GM19351 (cell line): ENCODE results near the gene FUNDC2.
A peak's percentile ranks its signal among the peaks of the same experiment; 100 is the strongest.

Experiments used
- ATAC-seq: cut with Tn5 transposase; IDR thresholded peaks from one replicate; pipeline ENCODE4 v1.9.1; 2021; ENCODE audit warnings: mild to moderate bottlenecking, moderate library complexity; ENCODE audit not compliant: unreplicated experiment

Gene FUNDC2

DNA sequence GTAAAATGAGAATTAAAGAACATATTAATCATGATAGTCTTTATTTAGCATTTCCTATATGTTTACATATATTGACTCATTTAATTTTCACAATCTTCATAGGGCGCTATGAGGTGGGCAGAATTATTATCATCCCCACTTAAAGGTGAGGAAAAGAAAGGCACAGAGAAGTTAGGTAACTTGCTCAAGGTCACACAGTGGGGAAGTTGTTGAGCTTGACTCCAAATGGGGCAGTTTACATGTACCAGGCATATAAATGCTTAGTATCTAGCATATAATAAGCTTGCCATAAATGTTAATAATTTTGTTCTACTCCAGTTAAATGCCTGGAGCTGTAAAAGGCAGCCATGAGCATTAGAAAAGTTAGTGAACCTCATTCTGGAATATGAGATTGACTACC lies 42.8 kb downstream of the FUNDC2 start:
- no peak for ATAC-seq

DNA sequence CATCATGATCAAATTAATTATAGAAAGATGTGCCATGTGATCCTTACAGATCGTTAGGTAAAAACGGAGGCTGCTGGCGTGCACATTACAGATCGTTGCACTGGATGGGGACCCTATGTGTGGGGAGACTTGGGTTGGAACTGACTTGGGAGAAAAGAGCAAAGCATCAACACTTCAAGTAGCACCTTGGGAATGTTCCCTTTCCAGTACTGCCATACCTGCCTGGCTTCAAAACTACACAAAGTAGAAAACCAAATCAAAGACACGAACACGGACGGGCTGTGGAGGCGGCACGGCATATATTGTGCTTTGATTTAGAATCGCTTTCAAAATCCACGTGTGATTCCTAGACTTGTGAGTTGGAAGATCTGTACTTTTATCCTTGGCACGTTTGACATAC lies 43.4 kb downstream of the FUNDC2 start:
- ATAC-seq, result no peak

DNA sequence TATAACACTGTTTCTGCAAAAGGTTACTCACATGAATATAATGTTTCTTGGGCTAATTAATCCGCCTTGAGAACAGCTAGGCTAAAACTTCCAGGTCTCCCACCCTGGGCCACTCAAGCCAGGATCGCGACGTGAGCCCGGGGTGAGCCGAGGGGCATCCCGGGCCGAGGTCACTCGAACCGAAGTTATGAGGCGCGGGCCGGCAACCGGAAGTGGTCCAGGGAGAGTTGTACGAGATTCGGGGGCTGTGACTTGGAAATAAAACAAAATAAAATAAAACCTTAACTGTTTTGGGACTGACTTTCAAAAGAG lies 44.0 kb downstream of the FUNDC2 start:
- peak; percentile 26 for ATAC-seq

DNA sequence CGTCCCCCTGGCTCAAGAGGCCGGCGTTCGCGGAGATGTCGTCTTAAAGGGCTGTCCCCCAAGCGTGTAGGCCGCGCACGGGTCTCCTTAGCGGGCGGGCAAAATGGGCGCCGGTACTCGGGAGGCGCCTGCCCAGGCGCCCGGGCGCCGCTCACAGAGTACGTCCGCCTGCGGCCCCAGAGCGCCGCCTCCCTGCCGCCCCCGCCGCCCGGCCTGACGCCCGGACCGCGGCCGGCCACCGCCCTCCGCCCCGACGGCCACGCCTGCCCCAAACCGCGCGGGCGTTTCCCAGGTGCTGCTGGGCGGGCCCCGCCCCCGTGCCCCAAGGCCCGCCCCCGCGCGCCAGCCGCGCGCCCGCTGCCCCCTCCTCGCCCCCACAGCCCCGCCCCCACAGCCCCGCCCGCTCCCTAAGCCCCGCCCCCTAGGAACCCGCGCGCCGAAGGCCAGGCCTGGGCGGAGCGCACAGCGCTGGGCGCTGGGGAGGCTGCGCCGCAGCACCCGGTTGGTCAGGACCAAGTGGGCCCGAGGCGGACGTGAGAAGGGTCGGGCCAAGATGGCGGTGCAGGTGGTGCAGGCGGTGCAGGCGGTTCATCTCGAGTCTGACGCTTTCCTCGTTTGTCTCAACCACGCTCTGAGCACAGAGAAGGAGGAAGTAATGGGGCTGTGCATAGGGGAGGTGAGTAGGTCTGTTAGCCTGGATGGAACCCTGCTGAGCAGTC lies 44.5 kb downstream of the FUNDC2 start, which contains the start of the genes BRCC3, CMC4 and MTCP1:
Gene BRCC3, plus strand, starts transcription at position 534 of the 719 bp plus-strand sequence. Its CDS starts 20 bp downstream, at position 554.
Gene CMC4, minus strand, starts transcription at position 162 of the 719 bp plus-strand sequence. CDS start 7,113 bp downstream, outside the sequence.
Gene MTCP1, minus strand, starts transcription at position 162 of the 719 bp plus-strand sequence. CDS start 5,126 bp downstream, outside the sequence.
- peak; percentile 83 for ATAC-seq

DNA sequence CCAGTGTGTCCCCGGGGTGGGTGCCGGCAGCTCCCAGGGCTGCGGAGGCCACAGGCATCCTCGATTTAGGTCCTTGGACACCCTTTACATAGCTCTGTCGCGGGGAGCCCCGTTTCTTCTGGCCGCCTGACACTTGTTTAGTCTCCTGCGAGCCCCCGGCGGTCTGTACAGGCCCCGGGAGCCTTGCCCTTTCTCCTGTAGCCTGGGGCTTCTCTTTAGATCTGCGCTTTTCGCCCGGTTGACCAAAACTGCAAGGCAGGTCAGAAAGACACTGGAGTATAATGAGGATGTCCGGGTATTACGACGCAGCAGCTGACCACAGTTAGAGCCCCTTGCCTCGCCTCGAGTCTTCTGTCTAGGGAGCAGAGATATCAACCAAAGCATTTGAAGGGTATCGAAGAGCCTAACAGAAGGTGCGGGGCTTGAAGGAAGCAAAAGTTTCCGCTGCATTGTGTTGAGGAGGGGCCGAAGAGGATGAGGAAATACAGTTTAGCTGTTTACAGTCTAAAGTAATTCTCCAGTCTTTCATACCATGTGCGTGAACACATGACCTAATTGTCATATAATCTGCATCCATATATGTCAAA lies 45.1 kb downstream of the FUNDC2 start:
- peak; percentile 14 for ATAC-seq

DNA sequence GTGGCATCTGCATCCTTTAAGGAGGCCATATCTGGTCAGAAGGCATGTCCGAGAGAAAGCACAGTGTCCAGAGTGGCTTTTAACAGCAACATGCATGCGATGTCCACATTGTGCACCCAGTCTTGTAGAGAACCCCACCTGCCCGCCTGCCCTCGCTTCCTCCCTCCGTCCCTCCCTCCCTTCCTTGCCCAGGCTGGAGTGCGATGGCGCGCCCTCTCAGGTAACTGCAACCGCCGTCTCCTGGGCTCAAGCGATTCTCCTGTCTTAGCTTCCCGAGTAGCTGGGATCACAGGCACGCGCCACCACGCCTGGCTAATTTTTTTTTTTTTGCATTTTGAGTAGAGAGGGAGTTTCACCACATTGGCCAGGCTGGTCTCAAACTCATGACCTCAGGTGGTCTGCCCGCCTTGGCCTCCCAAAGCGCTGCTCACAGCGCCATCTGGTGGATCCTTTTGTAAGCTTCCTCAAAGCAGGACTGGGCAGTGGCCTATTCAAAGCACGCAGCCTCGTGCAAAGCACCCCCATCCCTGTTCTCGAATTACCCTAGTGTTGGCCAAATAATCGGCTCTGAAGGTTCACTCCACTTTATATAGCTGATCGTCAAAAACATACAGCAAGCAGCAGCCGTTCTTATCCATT lies 59.7 kb downstream of the FUNDC2 start:
- no peak for ATAC-seq

DNA sequence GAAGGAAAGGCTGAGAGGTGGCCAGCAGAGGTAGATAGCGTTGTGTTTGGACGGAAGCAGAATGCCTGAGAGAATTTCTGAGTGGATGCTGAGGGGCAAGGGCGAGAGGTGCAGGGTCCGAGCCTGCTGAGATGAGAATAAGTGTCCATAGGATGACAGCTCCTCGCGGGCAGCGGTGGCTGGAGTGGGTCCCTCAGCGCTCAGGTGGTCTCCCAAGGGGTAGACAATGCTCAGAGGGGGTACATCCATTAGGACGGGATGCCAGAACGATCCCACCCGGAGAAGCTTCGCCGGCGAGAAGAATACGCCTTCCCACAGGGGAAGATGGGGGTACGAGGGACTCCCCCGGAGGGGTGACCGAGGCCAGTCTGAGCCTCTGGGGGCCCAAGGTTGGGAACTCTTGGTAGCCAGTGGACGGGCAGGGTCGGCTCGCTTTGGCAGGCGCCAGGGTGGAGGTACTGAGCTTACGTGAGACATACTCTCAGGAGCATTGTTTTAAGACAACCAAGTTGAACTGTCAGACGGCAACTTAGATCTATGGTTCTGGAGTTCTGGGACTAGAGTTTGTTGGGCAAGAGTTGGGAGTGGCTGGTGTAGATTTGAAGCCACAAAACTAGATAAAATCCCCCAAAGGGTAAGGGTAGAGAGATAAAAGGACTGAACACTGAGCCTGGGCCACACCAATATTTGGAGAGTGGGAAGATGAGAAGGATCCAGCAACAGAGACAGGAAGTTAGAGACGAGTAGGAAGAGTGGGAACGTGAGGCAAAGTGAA lies 60.5 kb downstream of the FUNDC2 start:
- ATAC-seq, result no peak

DNA sequence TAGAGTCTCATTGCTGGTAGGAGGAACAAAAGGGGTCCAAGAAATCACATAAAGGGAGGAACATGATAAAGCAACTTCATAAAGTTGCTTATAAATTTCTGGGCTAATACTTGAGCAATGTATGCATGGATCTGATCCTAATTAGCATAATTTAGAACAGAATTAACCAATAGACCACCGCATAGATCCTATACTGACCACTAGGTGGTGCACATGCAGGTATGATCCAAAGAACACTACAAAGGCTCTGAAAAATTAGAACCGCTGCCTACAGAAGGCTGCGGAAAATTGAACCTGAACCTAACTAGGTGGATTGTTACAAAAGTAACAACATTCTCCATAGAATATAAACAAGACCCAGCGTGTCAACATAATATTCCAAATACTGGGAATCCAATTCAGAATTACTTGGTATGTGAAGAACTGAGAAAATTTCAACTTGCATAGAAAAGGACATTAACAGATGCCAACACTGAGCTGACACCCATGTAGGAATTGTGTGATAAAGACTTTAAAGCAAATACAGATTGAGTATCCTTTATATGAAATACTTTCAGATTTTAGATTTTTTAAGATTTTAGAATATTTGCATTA lies 67.9 kb downstream of the FUNDC2 start:
- ATAC-seq, result peak; percentile 75

DNA sequence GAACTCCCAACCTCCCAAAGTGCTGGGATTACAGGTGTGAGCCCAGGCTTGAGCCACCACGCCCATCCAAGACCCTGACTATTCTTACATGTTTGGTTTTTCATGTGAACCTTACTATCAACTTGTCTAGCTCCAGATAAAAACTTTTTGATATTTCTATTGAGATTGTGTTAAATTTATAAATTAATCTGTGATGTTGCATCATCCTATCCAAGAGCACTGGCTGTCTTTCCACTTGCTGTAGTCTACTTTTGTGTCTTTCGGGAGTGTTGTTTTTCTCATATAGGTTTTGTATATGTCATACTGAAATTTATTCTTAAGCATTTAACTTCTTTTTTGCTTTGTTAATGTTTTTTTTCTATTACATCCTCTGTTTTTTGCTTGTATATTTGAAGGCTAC lies 79.3 kb downstream of the FUNDC2 start:
- no peak for ATAC-seq

DNA sequence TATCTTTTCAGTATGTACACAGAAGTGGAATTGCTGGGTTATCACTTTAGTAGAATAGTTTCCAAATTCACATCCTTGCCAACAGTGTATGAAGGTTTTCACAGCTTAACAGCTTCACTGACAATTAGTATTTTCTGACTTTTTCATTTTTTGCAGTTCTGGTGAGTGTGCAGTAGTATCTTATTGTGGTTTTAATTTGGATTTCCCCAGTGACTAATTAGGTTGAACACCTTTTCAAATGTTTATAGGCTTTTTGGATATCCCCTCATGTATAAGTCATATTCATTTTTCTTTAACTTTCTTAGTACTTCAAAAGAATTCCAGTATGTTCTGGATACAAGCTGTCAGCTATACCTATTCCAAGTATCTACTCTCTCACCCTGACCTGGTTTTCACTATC lies 81.8 kb downstream of the FUNDC2 start:
- no peak for ATAC-seq
